Testis (tissue), 3 donors: Measurements from ENCODE around the gene ZAP70. TPM values are rescaled to one million over a fixed set of nuclear protein-coding genes. Genes with fewer than 3 reads are reported as not detected.

Experiments used
- polyA plus RNA-seq: library from polyadenylated mRNA; stranded (reverse); fragments of 350-450 nt; fragmentation: Illumina TruSeq; extraction: RNeasy Lipid Tissue Mini Kit (QIAGEN cat#74804); gene quantifications from one replicate; pipeline ENCODE4 v1.2.3, GENCODE V29; 2014; ENCODE audit warnings: low read depth, low replicate concordance; ENCODE audit not compliant: insufficient read depth
- small RNA-seq, 2 donors: library from RNA; depleted of rRNA; stranded (forward); fragments of <200 nt; gene quantifications; one replicate each; pipeline ENCODE3, GENCODE V24; 2016
- total RNA-seq, 2 donors: library from RNA; depleted of rRNA; stranded (reverse); fragments of >200 nt; gene quantifications; one replicate each; pipeline ENCODE4 v1.2.3, GENCODE V29; 2016

The ZAP70 gene
- total and polyA plus RNA-seq, 3 donors from 2014 or later: 5.5 to 6.5 (median 6.4) TPM

Small RNA genes lying within 50 kb of the gene (small RNA-seq; reads per million reads assigned to genes)
- gene RNU4-8P: 0 to 0.09 reads per million in 2 donors

Other genes with a start within 250 kb of the ZAP70 start
- 100 to 1,000 TPM; 114 to 245 TPM for gene ANKRD36B, start 123.7 kb upstream of the ZAP70 start, total RNA-seq
- gene ANKRD36B, start 123.7 kb upstream of the ZAP70 start, polyA plus RNA-seq: 14.5 TPM
- gene COX5B, start 67.5 kb upstream of the ZAP70 start, total RNA-seq: 100 to 1,000 TPM; 317 to 344 TPM
- gene COX5B, start 67.5 kb upstream of the ZAP70 start, polyA plus RNA-seq: 233 TPM
- 10 to 100 TPM; 56.3 to 81.0 TPM for gene ACTR1B, start 49.5 kb upstream of the ZAP70 start, total RNA-seq
- gene ACTR1B, start 49.5 kb upstream of the ZAP70 start, polyA plus RNA-seq: 43.0 TPM
- gene C2orf92, start 43.9 kb upstream of the ZAP70 start, total RNA-seq: 10 to 100 TPM; 27.8 to 35.7 TPM
- gene C2orf92, start 43.9 kb upstream of the ZAP70 start, polyA plus RNA-seq: 51.2 TPM